Measurements from ENCODE around the gene CIBAR2. TPM values are rescaled to one million over a fixed set of nuclear protein-coding genes. Genes with fewer than 3 reads are reported as not detected.
A peak's percentile ranks its signal among the peaks of the same experiment; 100 is the strongest.

Gene CIBAR2
- total RNA-seq, 5 donors from 2014 or later (not counting 1 experiment from before 2014, with no cell fraction given), result not detected

- Histone ChIP-seq H3K36me3 (ENCODE audit: control insufficient read depth in 2 of 2, extremely low read depth in 1 of 2, insufficient read depth in 1 of 2, low read length in 1 of 2) (no peaks in the 10 kb centered on the region), H3K9me3 (no peaks in the 10 kb centered on the region), H3K4me3 (ENCODE audit: control insufficient read depth in 1 of 2, extremely low read depth in 1 of 2, low read length in 1 of 2) (no peak overlapping the region), H3K27me3 (replicated peaks in 1 of 2; ENCODE audit: control insufficient read depth in 2 of 2, extremely low read depth in 1 of 2, insufficient read depth in 2 of 2, low read length in 1 of 2) (no peaks in the 10 kb centered on the region), H3K27ac (ENCODE audit: low read length) (no peak overlapping the region), H3K4me1 (ENCODE audit: control insufficient read depth in 1 of 2, extremely low read depth in 1 of 2, insufficient read depth in 2 of 2, low read length in 2 of 2) (peaks cover 23 to 43% of the 10 kb centered on the region in 2 experiments)
- H3K9me3 Mint-ChIP-seq, result no peaks in the 10 kb centered on the region
- POLR2A ChIA-PET, result no interaction called here
- ATAC-seq (replicated peaks in 1 of 4), result no peak
- 88% methylated on average over 8 of the region's 9 CpGs for WGBS (ENCODE audit: insufficient coverage)
- no peak overlapping the region for H3K27ac Mint-ChIP-seq
- no peaks in the 10 kb centered on the region for H3K27me3 Mint-ChIP-seq
- peaks cover 29 to 39% (median 36%) of the 10 kb centered on the region in 3 donors for H3K4me1 Mint-ChIP-seq
- CTCF ChIA-PET, result no interaction called here
- no peak for DNase-seq
- H3K36me3 Mint-ChIP-seq, result no peaks in the 10 kb centered on the region
- H3K4me3 Mint-ChIP-seq, result no peak overlapping the region
Measured at GRCh38 chr16:85107083-85107482, 5.2 kb downstream of the CIBAR2 start.

GRCh38 chr16:85105475-85105874, 6.8 kb downstream of the CIBAR2 start:
- POLR2A ChIA-PET, result no interaction called here
- CTCF ChIA-PET, result interaction anchor here in 1 of 2 donors (0.6 kb wide), 1 partner anchor 181 kb away, joined by 6 read pairs; no protein-coding TSS in a partner anchor
- Histone ChIP-seq H3K36me3 (ENCODE audit: control insufficient read depth in 2 of 2, extremely low read depth in 1 of 2, insufficient read depth in 1 of 2, low read length in 1 of 2) (no peaks in the 10 kb centered on the region), H3K27ac (ENCODE audit: low read length) (peak overlapping the region; percentile 66), H3K27me3 (replicated peaks in 1 of 2; ENCODE audit: control insufficient read depth in 2 of 2, extremely low read depth in 1 of 2, insufficient read depth in 2 of 2, low read length in 1 of 2) (no peaks in the 10 kb centered on the region), H3K4me1 (ENCODE audit: control insufficient read depth in 1 of 2, extremely low read depth in 1 of 2, insufficient read depth in 2 of 2, low read length in 2 of 2) (peaks cover 23 to 50% of the 10 kb centered on the region in 2 experiments), H3K4me3 (ENCODE audit: control insufficient read depth in 1 of 2, extremely low read depth in 1 of 2, low read length in 1 of 2) (no peak overlapping the region), H3K9me3 (no peaks in the 10 kb centered on the region)
- no peaks in the 10 kb centered on the region for H3K9me3 Mint-ChIP-seq
- no peak for ATAC-seq (replicated peaks in 1 of 4)
- WGBS (ENCODE audit: insufficient coverage), result 76% methylated on average over 4 of the region's 5 CpGs
- H3K4me3 Mint-ChIP-seq, result peak overlapping the region in 1 of 3 donors; percentile 68
- peak overlapping the region; percentile 93 for H3K27ac Mint-ChIP-seq
- no peaks in the 10 kb centered on the region for H3K27me3 Mint-ChIP-seq
- no peak for DNase-seq
- H3K4me1 Mint-ChIP-seq, result peaks cover 38 to 49% (median 40%) of the 10 kb centered on the region in 3 donors
- no peaks in the 10 kb centered on the region for H3K36me3 Mint-ChIP-seq

- H3K4me1 Mint-ChIP-seq, result peaks cover 38 to 51% (median 40%) of the 10 kb centered on the region in 3 donors
- peak overlapping the region; percentile 66 for H3K27ac ChIP-seq (ENCODE audit: low read length)
Measured at GRCh38 chr16:85104821-85105391, 7.4 kb downstream of the CIBAR2 start.

GRCh38 chr16:85104147-85104546, 8.1 kb downstream of the CIBAR2 start:
- ChIA-PET CTCF (interaction anchor here (0.8 to 0.9 kb wide), 2 partner anchors 10 to 11 kb away, joined by 3 read pairs; no protein-coding TSS in a partner anchor), POLR2A (interaction anchor here in 1 of 2 donors (0.6 kb wide), 1 partner anchor 19 kb away, joined by 5 read pairs; no protein-coding TSS in a partner anchor)
- 95% methylated on average over 6 of the region's 12 CpGs for WGBS (ENCODE audit: insufficient coverage)
- H3K27me3 Mint-ChIP-seq, result no peaks in the 10 kb centered on the region
- Histone ChIP-seq H3K4me1 (ENCODE audit: control insufficient read depth in 1 of 2, extremely low read depth in 1 of 2, insufficient read depth in 2 of 2, low read length in 2 of 2) (peaks cover 23 to 61% of the 10 kb centered on the region in 2 experiments), H3K4me3 (ENCODE audit: control insufficient read depth in 1 of 2, extremely low read depth in 1 of 2, low read length in 1 of 2) (no peak overlapping the region), H3K27me3 (replicated peaks in 1 of 2; ENCODE audit: control insufficient read depth in 2 of 2, extremely low read depth in 1 of 2, insufficient read depth in 2 of 2, low read length in 1 of 2) (no peaks in the 10 kb centered on the region), H3K9me3 (no peaks in the 10 kb centered on the region), H3K27ac (ENCODE audit: low read length) (peak overlapping the region; percentile 66), H3K36me3 (ENCODE audit: control insufficient read depth in 2 of 2, extremely low read depth in 1 of 2, insufficient read depth in 1 of 2, low read length in 1 of 2) (no peaks in the 10 kb centered on the region)
- ATAC-seq (replicated peaks in 1 of 4) (no peak), DNase-seq (no peak)
- H3K4me1 Mint-ChIP-seq, result peaks cover 38 to 49% (median 40%) of the 10 kb centered on the region in 3 donors
- peak overlapping the region in 1 of 3 donors; percentile 68 for H3K4me3 Mint-ChIP-seq
- H3K27ac Mint-ChIP-seq, result peak overlapping the region; percentile 81 to 93
- H3K36me3 Mint-ChIP-seq, result no peaks in the 10 kb centered on the region
- no peaks in the 10 kb centered on the region for H3K9me3 Mint-ChIP-seq

More at GRCh38 chr16:85104821-85105391, 7.4 kb downstream of the CIBAR2 start:
- H3K27me3 Mint-ChIP-seq, result no peaks in the 10 kb centered on the region
- no peak overlapping the region for H3K4me3 ChIP-seq (ENCODE audit: control insufficient read depth in 1 of 2, extremely low read depth in 1 of 2, low read length in 1 of 2)
- WGBS (ENCODE audit: insufficient coverage), result 6% methylated on average over 10 of the region's 11 CpGs
- peak overlapping the region; percentile 34 to 68 (median 39) for H3K4me3 Mint-ChIP-seq
- no peaks in the 10 kb centered on the region for H3K9me3 Mint-ChIP-seq
- peaks cover 23 to 54% of the 10 kb centered on the region in 2 experiments for H3K4me1 ChIP-seq (ENCODE audit: control insufficient read depth in 1 of 2, extremely low read depth in 1 of 2, insufficient read depth in 2 of 2, low read length in 2 of 2)
- peak; percentile 85 to 94 (median 91) for ATAC-seq (replicated peaks in 1 of 4)
- no peaks in the 10 kb centered on the region for H3K9me3 ChIP-seq
- ChIA-PET POLR2A (no interaction called here), CTCF (interaction anchor here (0.6 to 0.9 kb wide), 4 partner anchors 10 to 1300 kb away, joined by 3 to 6 read pairs (median 3); no protein-coding TSS in a partner anchor)
- H3K36me3 Mint-ChIP-seq, result no peaks in the 10 kb centered on the region
- H3K36me3 ChIP-seq (ENCODE audit: control insufficient read depth in 2 of 2, extremely low read depth in 1 of 2, insufficient read depth in 1 of 2, low read length in 1 of 2), result no peaks in the 10 kb centered on the region
- peak overlapping the region; percentile 93 for H3K27ac Mint-ChIP-seq
- H3K27me3 ChIP-seq (replicated peaks in 1 of 2; ENCODE audit: control insufficient read depth in 2 of 2, extremely low read depth in 1 of 2, insufficient read depth in 2 of 2, low read length in 1 of 2), result no peaks in the 10 kb centered on the region
- DNase-seq, result peak in 31 of 35 experiments; percentile 5 to 58 (median 33)

- ATAC-seq (replicated peaks in 1 of 4), result no peak
- POLR2A ChIA-PET, result interaction anchor here in 1 of 2 donors (0.6 kb wide), 1 partner anchor 20 kb away, joined by 5 read pairs; no protein-coding TSS in a partner anchor
Measured at GRCh38 chr16:85103114-85104079, 8.9 kb downstream of the CIBAR2 start.

More at GRCh38 chr16:85103114-85104079, 8.9 kb downstream of the CIBAR2 start:
- no peaks in the 10 kb centered on the region for H3K27me3 Mint-ChIP-seq
- H3K9me3 Mint-ChIP-seq, result no peaks in the 10 kb centered on the region
- peak in 2 of 35 experiments; percentile 6 to 15 for DNase-seq
- no peak overlapping the region for H3K4me3 ChIP-seq (ENCODE audit: control insufficient read depth in 1 of 2, extremely low read depth in 1 of 2, low read length in 1 of 2)
- WGBS (ENCODE audit: insufficient coverage), result 95% methylated on average over 10 of the region's 23 CpGs
- peaks cover 38 to 51% (median 40%) of the 10 kb centered on the region in 3 donors for H3K4me1 Mint-ChIP-seq
- H3K4me1 ChIP-seq (ENCODE audit: control insufficient read depth in 1 of 2, extremely low read depth in 1 of 2, insufficient read depth in 2 of 2, low read length in 2 of 2), result peaks cover 23 to 62% of the 10 kb centered on the region in 2 experiments
- H3K36me3 Mint-ChIP-seq, result no peaks in the 10 kb centered on the region
- peaks cover 0 to 2% of the 10 kb centered on the region in 2 experiments for H3K27me3 ChIP-seq (replicated peaks in 1 of 2; ENCODE audit: control insufficient read depth in 2 of 2, extremely low read depth in 1 of 2, insufficient read depth in 2 of 2, low read length in 1 of 2)
- CTCF ChIA-PET, result interaction anchor here in 1 of 2 donors (0.6 to 1.4 kb wide), 3 partner anchors 9 to 723 kb away, joined by 3 to 5 read pairs (median 5); partner anchors contain the start of gene CIBAR2
- H3K9me3 ChIP-seq, result no peaks in the 10 kb centered on the region
- no peaks in the 10 kb centered on the region for H3K36me3 ChIP-seq (ENCODE audit: control insufficient read depth in 2 of 2, extremely low read depth in 1 of 2, insufficient read depth in 1 of 2, low read length in 1 of 2)
- peak overlapping the region in 2 of 3 donors; percentile 34 to 68 for H3K4me3 Mint-ChIP-seq
- peak overlapping the region; percentile 81 to 93 for H3K27ac Mint-ChIP-seq
- peak overlapping the region; percentile 66 for H3K27ac ChIP-seq (ENCODE audit: low read length)

All from T-cell (primary cell).